ELF-1 (cell line): ENCODE data around the gene STARD8.
A peak's percentile ranks its signal among the peaks of the same experiment; 100 is the strongest.
"Not testable (repeated sequence)": the region's sequence is repeated elsewhere in the genome, so short reads cannot be mapped to it uniquely, and the experiment has no call there.

ENCODE experiments used
- DNase-seq: peaks from one replicate; pipeline ENCODE4 v3.0.0-alpha.2; 2016; ENCODE audit warnings: low read depth, low spot score

STARD8 gene, protein sequence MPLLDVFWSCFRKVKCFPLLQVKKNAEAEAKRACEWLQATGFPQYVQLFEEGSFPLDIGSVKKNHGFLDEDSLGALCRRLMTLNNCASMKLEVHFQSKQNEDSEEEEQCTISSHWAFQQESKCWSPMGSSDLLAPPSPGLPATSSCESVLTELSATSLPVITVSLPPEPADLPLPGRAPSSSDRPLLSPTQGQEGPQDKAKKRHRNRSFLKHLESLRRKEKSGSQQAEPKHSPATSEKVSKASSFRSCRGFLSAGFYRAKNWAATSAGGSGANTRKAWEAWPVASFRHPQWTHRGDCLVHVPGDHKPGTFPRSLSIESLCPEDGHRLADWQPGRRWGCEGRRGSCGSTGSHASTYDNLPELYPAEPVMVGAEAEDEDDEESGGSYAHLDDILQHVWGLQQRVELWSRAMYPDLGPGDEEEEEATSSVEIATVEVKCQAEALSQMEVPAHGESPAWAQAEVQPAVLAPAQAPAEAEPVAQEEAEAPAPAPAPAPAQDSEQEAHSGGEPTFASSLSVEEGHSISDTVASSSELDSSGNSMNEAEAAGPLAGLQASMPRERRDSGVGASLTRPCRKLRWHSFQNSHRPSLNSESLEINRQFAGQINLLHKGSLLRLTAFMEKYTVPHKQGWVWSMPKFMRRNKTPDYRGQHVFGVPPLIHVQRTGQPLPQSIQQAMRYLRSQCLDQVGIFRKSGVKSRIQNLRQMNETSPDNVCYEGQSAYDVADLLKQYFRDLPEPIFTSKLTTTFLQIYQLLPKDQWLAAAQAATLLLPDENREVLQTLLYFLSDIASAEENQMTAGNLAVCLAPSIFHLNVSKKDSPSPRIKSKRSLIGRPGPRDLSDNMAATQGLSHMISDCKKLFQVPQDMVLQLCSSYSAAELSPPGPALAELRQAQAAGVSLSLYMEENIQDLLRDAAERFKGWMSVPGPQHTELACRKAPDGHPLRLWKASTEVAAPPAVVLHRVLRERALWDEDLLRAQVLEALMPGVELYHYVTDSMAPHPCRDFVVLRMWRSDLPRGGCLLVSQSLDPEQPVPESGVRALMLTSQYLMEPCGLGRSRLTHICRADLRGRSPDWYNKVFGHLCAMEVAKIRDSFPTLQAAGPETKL

DNA sequence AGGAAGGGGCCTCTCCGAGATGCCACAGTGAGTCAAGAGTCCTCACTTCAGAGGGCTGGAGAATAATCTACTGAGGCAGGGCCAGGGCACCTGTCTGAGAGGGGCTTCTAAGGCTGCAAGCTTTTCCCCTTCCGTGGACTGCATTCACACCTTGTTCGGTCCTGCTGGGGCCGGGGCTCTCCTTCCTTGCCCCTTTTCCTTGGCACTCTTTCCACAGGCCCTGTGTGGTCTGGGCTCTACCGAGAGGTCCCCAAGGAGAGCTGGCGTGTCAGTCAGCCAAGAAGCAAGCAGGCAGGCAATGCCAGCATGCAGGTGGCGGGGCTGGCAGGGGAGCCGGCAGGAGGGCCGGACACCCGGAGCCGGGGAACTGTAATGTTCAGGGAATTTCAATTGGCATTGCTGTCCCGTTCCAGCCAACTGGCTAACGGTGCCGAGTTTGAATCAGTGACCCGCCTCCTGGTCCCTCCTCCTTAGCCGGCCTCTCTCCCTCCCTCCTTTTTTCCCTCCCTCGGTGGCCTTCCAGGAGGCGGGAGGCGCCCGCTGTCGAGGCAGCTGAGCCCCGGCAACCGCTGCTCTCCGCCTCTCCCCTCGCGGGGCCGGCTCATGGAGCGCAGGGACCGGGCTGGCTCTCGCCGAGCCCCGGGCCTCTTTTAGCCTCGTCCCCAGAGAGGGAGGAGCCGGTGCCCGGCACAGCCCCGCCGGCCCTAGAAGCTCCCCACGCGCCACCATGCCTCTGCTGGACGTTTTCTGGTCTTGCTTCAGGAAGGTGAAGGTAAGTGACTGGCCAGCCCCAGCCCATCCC is at the start of gene STARD8:
STARD8 (plus strand) TSS at position 511 of the 802 bp plus-strand sequence; CDS start at position 728, 217 bp downstream.
- peak; percentile 87 for DNase-seq

DNA sequence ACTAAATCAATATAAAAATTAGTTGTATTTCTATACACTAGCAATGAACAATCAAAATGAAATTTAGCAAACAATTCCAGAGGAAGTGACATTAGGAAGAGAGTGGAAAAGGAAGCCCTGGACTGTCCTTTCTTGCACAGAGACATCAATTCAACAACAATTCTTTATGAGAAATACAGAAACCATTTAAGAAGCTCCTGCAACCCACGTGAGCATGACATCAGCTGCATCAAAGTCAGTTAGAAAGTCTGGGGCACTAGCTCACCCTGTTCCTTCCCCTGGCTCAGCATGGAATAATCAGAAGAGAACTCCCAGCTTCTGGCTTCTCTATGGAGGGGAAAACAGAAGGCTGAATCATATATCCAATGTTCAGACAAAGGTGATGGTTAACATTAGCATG is 48.6 kb upstream of the STARD8 start:
- DNase-seq, result no peak

DNA sequence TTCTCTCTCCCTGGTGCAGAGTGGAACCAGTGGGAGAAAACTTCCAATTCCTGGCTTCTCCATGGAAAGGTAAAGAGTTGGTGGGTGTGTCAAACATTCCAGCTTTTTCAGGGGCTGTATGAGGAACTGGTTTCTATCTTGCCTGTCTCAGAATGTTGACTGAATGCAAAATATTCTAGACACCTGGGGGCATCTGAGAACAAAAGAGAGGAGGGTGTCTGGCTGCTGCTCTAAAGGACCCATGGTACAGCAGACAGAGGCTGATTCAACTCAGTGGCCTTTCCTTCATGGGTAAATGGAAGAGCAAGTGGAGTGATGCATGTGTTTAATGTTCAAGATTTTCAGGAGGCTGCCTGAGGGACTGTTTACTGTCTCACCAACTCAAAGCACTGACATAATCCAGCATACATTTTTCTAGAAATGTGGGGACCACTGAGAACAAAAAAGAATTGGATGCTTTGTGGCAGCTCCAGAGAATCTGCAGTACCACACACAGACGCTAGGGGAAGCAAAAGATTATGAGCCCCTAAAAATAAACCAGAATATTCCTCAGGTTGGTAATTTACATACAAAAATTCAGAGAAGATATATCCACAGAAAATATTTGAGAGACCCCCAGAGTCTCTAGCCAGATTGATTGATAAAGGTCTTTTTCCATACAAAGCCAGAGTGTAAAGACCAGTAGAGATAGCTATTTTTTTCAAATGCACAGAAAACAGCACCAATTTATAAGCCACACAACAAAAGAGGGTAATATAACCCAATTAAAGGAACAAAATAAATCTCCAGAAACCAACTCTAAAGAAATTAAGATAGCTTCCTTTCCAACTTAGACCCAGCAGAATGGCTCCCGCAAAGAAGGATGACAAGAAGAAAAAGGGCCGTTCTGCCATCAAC is 48.0 kb upstream of the STARD8 start:
- peak; percentile 84 for DNase-seq

DNA sequence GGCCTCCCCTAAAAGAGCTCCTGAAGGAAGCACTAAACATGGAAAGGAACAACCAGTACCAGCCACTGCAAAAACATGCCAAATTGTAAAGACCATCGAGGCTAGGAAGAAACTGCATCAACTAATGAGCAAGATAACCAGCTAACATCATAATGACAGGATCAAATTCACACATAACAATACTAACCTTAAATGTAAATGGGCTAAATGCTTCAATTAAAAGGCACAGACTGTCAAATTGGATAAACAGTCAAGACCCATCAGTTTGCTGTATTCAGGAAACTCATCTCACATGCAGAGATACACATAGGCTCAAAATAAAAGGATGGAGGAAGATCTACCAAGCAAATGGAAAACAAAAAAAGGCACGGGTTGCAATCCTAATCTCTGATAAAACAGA is 43.2 kb upstream of the STARD8 start:
- not testable (repeated sequence) for DNase-seq

DNA sequence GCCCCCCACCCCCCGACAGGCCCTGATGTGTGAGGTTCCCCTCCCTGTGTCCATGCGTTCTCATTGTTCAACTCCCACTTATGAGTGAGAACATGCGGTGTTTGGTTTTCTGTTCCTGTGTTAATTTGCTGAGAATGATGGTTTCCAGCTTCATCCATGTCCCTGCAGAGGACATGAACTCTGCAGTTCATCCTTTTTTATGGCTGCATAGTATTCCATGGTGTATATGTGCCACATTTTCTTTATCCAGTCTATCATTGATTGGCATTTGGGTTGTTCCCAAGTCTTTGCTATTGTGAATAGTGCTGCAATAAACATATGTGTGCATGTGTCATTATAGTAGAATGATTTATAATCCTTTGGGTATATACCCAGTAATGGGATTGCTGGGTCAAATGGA is 32.7 kb upstream of the STARD8 start:
- DNase-seq, result not testable (repeated sequence)

DNA sequence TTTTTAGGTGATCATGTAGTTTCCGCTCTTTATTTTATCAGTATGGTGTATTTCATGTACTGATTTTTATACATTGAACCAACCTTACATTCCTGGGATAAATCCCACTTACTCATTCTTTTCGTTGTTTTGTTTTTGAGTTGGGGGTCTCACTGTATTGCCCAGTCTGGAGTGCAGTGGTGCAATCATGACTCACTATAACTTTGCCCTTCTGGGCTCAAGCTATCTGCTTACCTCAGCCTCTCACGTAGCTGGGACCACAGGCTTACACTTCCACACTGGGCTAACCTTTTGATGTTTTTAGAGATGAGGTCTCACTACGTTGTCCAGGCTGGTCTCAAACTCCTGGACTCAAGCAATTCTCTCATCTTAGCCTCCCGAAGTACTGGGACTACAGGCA is 19.5 kb upstream of the STARD8 start:
- no peak for DNase-seq

DNA sequence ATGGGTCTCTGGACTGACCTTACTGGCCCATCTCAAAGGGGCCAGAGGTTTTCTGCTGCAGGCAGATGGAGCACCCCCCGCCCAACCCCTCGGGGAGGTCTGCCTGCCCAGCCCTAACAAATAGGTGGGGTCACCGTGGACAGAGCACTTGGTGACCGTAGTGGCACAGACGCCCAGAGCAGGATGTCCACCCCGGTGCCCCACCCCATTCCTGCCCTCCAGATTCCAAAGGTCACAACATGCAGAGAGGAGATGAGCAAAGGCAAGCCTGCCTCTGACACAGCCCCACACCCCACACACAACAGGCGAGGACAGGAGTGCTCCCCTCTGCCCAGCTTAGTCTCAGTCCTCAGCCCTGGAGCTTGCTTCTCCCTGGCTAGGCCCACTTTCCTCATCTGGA is 17.5 kb upstream of the STARD8 start:
- not testable (repeated sequence) for DNase-seq

DNA sequence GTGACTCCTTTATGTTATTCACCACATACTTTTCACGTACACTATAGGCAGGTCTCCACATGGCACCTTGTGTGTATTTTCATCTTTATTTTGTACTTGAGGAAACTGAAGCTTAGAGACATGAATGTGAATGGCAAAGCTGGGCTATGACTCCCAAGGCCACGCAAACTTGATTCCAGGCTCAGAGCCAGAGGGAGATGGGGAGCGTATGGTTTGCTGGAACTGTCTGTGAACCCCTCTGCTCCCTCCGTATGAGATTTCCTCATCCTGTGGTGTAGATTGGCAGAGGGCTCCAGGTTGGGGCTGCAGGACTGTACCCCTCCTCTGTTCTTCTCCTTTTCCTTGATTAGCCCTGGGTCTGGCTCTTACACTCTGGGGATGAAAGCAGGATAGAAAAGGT is 16.1 kb upstream of the STARD8 start:
- DNase-seq, result no peak

DNA sequence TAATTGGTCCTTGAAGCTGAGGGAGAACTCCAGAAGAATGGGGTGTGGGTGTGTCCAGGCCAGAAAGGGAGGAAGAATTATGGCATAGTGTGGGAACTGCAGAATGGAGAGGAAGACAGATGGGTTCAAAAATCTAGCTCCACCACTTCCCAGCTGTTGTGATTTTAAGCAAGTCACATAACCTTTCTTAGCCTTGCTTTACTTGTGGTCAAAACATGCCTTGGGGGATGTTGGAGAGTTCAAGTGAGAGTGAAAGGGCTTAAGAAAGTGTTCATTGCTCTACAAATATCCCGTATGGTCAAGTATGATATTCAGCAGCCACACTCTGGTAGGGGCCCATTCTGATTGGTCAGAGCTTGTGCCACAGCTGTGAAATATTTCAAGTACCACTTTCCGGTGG is 15.0 kb upstream of the STARD8 start:
- DNase-seq, result no peak

DNA sequence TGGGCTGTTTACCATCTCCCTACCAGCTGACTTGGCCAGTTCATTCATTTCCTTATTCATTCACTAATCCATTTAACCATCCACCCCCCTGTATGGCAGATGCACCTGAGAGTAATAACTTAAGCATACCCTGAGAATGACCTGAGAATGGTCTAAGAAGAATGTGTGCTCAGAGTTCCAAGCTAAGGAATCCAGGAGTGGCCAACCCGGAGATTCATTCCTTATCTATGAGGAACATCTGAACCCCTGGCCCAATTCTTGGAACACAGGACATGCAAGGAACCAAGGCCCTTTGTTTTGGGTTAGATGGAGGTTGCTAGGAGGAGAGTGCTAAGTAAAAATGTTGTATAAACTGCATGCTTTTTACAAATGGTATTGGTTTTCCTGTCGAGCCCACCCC is 13.5 kb upstream of the STARD8 start:
- no peak for DNase-seq

DNA sequence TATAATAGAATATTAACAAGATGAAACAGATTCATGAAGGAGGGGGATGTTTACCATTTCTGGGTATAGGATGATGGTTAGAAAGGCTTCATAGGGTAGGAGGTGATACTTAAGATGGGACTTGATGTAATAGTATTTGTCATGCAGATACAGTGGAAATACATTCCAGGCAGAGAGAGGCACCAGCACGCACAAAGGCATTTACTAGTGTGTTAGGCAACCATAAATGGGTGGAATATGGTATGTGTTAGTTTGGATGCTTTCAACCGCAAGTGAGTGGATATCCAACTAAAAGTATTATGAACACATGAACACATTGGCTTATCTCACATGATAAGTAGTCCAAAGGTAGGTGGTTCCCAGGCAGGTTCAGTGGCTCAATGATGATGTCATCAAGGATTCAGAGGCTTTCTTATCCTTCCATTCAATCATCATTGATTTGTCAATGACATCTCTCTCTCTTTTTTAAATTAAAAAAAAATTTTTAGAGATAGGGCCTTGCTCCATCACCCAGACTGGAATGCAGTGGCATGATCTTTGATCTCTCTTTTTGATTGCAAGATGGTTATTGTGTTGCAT is 12.7 kb upstream of the STARD8 start:
- no peak for DNase-seq

DNA sequence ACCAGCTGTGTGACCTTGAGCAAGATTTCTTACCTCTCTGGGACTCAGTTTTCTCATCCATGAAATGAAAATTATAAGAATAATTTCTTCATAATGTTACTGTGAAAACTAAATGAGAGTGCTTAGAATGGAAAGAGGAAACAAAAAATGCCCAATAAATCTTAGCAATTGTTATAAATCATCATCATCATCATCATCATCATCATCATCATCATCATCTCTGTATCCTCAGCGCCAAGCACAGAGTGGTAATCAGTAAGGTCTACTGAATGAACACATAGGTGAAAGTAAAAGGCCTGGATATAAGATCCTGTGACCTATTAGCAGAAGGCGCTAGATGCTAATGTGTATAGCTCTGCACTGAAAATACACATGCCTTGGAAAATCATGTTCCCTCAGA is 6.8 kb upstream of the STARD8 start:
- no peak for DNase-seq

DNA sequence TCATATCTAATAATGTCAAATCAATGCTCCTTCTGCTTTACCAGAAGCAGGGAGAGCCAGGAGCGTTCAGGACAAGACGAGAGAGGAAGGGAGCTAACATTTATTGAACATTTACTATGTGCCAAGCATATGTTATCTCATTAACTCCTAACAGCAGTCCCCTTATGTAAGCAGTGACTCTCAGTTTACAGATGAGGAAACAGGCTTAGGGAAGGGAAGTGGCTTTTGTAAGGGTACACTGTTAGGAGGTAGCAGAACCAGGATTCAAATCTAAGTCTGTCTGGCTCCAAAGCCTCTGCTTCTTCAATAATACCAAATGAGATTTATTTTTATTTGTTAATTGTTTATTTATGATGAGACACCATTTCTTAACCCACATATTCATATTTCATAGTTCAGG is 2.6 kb upstream of the STARD8 start:
- DNase-seq, result no peak

DNA sequence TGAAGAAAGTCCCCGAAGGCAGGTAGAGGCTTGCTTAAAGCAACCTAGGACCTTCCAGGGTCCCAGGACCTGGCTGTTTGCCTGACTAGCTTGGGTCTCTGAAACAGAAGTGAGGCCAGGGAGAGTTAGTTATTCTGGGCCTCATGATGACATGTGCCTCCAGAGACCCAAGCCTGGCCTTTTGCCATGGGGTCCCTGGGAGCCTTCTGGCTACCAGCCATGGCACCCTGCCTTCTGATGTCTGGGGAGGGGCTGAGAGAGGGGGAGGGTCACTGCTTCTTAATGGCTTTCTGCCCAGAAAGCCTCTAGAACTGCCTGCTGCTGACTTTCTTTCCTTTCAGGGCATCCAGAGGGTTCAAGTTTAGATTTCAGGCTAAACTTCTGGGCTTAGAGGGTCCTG is 1.0 kb upstream of the STARD8 start:
- no peak for DNase-seq

DNA sequence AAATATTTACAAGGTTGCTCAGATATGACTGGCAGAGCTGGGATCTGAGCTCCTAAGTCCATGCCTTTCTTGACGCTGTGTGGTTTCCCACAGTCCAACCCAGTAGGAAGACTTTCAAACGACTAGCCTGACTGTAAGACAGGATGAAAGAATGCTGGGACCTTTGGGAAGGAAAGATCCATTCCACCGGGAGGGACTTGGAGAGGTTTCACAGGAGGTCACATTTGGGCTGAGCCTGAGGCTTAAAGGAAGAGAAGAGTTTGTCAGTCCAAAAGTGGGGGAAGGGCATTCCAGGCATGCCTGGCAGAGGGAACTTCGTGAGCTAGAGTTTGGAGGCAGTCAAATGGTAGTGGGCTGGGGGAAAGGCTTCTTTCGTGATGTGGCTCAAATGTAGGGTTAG is 1.5 kb downstream of the STARD8 start:
- DNase-seq, result peak; percentile 96

DNA sequence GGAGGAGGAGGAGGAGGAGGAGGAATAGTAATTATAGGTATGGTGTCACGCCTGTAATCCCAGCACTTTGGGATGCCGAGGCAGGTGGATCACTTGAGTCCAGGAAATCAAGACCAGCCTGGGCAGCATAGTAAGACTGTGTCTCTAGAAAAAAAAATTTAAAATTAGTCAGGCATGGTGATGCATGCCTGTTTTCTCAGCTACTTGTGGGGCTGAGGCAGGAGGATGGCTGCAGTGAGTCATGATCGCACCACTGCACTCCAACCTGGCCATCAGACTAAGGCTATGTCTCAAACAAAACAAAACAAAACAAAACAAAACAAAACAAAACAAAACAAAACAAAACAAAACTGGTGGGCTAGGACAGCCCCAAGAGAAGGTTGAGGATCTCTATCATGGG is 3.0 kb downstream of the STARD8 start:
- no peak for DNase-seq

DNA sequence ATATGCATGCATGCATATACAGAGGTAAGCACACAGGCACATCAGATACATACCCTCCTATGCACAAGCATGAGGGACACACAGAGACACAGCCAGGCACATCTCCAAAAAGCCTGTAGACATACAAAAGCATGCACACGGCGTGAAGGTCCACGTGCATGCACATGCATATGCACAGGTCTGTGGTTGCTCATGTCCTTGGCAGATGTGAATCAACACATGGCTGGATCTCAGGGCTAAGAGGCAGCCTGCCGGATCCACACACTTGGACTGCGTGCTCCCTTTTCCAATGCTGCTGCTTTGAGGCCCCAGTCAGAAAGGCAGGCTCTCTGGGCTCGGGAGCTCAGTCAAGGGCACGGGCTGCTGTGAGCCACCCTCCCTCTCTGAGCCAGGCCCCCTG is 3.6 kb downstream of the STARD8 start:
- DNase-seq, result no peak

DNA sequence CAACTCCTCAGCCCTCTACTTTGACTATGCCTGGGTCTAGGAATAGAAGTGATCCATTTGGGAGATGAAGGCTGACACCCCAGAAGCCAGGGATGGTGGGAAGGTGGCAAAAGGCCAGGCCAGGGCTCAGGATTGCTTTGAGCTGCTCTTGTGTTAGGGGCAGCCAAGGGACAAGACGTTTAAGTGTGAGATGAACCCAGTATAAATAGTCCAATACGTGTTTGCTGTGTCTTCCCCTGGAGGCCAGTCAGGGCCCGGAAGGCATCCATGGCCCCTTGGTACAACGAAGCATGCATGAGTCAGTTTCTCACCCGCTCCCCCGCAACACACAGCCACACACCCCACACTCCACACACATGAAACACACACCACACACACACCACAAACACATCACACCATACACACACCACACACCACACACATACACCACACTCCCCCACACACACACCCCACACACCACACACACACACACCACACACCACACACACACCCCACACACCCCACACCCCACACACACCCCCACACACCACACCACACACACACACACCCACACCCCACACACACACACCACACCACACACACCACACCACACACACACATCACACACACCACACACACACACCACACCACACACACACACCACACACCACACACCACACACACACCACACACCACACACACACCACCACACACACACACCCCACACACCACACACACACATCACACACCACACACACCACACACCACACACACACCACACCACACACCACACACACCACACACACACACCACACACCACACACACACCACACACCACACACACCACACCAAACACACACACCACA is 5.1 kb downstream of the STARD8 start:
- no peak for DNase-seq

DNA sequence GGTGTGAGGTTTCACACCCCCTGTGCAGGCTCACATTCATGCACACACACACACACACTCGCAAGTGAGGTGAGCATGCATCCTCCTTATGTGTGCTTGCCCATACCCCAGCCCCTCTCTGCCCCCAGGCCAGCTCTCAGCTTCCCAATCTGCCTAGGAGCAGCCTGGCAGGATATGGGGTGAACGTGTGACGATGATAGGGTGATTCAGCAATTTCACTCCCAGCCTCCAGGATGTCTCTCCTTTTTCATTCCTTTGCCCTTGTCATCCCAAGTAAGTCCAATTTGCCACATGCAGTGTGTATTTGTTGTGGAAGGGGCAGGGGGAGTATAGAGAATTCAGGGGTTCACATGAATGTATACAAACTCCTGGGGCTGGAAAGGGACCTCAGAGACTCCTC is 7.2 kb downstream of the STARD8 start:
- DNase-seq, result no peak
